ENCODE data around the gene FYCO1. TPM values are rescaled to one million over a fixed set of nuclear protein-coding genes. Genes with fewer than 3 reads are reported as not detected.

Gene FYCO1
- total RNA-seq, 1 donor from 2014 or later, result 7.9 TPM

DNA sequence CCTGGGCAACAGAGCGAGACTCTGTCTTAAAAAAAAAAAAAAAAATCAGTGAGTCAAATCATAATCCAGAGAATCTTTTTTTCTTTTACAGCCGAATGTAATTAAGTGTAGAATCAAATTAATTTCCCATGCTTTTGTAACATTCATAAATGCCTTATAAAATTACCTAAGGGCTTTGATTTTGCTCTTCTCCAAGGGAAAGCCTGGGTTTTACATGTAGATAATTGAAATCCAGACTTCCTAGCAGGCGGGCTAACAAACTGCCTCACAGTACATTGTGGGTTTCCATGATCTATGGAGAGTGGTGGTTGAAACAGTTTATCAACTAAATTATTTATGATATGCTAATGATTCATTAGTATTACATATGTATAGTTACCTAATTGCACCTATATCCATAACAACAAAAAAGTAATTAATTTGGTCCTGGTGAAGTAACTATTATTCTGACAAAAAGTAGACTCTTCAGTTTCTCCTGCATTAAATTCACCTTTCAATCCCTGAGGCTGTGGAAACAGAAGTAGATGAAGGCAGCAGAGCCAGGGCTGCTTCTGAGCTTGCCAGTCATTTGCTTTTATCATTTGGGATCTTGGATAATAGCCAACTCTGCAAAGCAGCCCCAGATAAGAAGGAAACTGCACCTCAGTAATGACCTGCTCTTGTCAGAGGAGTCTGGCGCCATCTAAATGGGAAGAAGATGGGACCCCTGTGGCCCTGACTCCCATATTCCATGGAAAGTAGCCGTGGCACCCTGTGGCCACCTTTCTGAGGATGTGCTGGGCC lies 99.7 kb downstream of the FYCO1 start:
- FAIRE-seq (no peak), DNase-seq (ENCODE audit: low read depth) (no peak)
- no peaks in the 10 kb centered on the region for H3K36me3 ChIP-seq (ENCODE audit: control insufficient read depth, insufficient read depth, low read length)
- no peak overlapping the region for H3K4me3 ChIP-seq (ENCODE audit: low read depth, low read length)
- H3K27me3 ChIP-seq (ENCODE audit: control insufficient read depth, insufficient read depth, low read length), result peaks cover 2% of the 10 kb centered on the region
- TF ChIP-seq, protein P1, sequence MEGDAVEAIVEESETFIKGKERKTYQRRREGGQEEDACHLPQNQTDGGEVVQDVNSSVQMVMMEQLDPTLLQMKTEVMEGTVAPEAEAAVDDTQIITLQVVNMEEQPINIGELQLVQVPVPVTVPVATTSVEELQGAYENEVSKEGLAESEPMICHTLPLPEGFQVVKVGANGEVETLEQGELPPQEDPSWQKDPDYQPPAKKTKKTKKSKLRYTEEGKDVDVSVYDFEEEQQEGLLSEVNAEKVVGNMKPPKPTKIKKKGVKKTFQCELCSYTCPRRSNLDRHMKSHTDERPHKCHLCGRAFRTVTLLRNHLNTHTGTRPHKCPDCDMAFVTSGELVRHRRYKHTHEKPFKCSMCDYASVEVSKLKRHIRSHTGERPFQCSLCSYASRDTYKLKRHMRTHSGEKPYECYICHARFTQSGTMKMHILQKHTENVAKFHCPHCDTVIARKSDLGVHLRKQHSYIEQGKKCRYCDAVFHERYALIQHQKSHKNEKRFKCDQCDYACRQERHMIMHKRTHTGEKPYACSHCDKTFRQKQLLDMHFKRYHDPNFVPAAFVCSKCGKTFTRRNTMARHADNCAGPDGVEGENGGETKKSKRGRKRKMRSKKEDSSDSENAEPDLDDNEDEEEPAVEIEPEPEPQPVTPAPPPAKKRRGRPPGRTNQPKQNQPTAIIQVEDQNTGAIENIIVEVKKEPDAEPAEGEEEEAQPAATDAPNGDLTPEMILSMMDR (IDR thresholded peaks at IDR 0.05; ENCODE audit: insufficient read depth, low read length, severe bottlenecking), result no peak

DNA sequence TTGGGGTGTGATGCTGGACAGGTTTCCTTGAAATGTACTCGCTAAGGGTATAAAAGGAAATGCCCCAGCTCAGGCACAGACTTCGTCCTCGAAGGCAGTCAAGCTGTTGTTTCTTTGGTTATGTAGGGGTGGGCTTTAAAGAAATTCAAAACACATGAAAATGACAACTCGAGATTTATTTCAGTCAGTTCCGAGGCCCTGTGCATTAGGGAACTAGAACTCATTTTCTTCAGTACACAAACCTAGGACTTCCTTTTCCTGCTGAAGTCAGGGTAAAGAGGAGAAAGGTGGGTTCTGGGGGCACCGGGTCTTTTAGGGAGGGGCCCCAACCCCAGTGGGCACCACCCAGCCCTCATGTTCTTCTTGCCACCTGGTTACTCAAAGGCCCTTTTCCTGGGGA lies 101.6 kb downstream of the FYCO1 start:
- no peak for FAIRE-seq
- no peaks in the 10 kb centered on the region for H3K36me3 ChIP-seq (ENCODE audit: control insufficient read depth, insufficient read depth, low read length)
- TF ChIP-seq, protein P1 (IDR thresholded peaks at IDR 0.05; ENCODE audit: insufficient read depth, low read length, severe bottlenecking), result no peak
- H3K4me3 ChIP-seq (ENCODE audit: low read depth, low read length), result no peak overlapping the region
- peaks cover 2% of the 10 kb centered on the region for H3K27me3 ChIP-seq (ENCODE audit: control insufficient read depth, insufficient read depth, low read length)
- no peak for DNase-seq (ENCODE audit: low read depth)

DNA sequence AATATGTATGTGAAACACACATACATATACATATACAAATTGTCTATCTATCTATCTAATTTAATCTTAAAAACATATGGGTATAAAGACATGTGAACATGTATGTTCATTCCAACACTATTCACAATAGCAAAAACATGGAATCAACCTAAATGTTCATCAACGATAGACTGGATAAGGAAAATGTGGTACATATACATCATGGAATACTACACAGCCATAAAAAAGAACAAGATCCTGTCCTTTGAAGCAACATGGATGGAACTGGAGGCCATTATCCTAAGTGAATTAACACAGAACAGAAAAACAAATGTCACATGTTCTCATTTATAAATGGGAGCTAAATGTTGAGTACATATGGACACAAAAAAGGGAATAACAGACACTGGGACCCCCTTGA lies 103.5 kb downstream of the FYCO1 start:
- no peaks in the 10 kb centered on the region for H3K36me3 ChIP-seq (ENCODE audit: control insufficient read depth, insufficient read depth, low read length)
- FAIRE-seq (no peak), DNase-seq (ENCODE audit: low read depth) (no peak)
- TF ChIP-seq, protein P1 (IDR thresholded peaks at IDR 0.05; ENCODE audit: insufficient read depth, low read length, severe bottlenecking), result no peak
- H3K27me3 ChIP-seq (ENCODE audit: control insufficient read depth, insufficient read depth, low read length), result peaks cover 2% of the 10 kb centered on the region
- no peak overlapping the region for H3K4me3 ChIP-seq (ENCODE audit: low read depth, low read length)

DNA sequence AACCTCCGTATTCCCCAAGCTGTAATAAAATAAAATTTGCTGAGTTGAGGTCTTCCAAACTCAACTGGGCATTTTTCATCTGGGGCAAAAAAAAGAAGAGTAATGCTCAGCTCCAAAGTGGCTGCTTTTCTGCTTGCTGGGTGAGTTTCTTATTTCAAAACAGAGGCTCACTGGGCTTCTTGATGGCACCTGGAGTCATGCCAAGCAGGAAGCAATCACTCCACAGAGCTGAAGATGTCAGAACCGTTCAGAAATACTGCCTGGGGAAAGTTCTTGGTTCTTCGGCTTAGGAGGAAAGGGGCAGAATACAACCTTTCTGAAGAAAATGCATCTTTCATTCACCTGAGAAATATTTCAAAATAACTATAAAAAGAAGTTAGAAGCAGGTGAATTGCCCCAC lies 105.2 kb downstream of the FYCO1 start:
- DNase-seq (ENCODE audit: low read depth) (peak; percentile 32), FAIRE-seq (no peak)
- H3K27me3 ChIP-seq (ENCODE audit: control insufficient read depth, insufficient read depth, low read length), result peaks cover 2% of the 10 kb centered on the region
- H3K4me3 ChIP-seq (ENCODE audit: low read depth, low read length), result no peak overlapping the region
- TF ChIP-seq, protein P1 (IDR thresholded peaks at IDR 0.05; ENCODE audit: insufficient read depth, low read length, severe bottlenecking), result no peak
- H3K36me3 ChIP-seq (ENCODE audit: control insufficient read depth, insufficient read depth, low read length), result no peaks in the 10 kb centered on the region

DNA sequence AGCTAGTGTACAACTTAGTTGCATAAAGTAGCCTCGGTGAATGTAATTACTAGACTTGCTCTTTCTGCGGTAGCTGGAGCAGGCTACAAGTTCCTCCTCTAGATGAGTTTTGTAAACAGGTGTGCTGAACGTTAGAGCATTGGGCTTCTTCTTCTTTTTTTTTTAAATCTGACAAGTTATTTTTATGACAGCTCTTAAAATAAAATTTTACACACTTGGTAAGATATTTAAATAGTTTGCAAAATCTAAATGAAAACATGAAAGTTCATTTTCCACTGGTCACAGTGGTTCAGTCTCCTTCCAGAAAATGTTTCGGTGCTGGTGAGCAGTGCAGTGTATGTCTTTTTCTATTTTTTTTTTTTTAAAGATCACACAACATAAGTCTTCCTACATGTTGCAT lies 106.3 kb downstream of the FYCO1 start:
- no peak for FAIRE-seq
- DNase-seq (ENCODE audit: low read depth), result no peak
- Histone ChIP-seq H3K27me3 (ENCODE audit: control insufficient read depth, insufficient read depth, low read length) (peaks cover 2% of the 10 kb centered on the region), H3K36me3 (ENCODE audit: control insufficient read depth, insufficient read depth, low read length) (no peaks in the 10 kb centered on the region), H3K4me3 (ENCODE audit: low read depth, low read length) (no peak overlapping the region)
- TF ChIP-seq, protein P1 (IDR thresholded peaks at IDR 0.05; ENCODE audit: insufficient read depth, low read length, severe bottlenecking), result no peak
